Body of pancreas (tissue), 4 donors: Measurements from ENCODE around the gene BCL2.

Experiments
- CTCF ChIP-seq, 7 experiments: fragments of 450-650 bp in 4 of 7; fragments of 200-600 bp in 3 of 7; sonication (generic) in 3 of 7; IDR thresholded peaks; one replicate each; pipeline ENCODE4 v1.5.1; 2016 to 2019; ENCODE audit warnings: antibody characterized with exemption in 7 of 7
- POLR2A ChIP-seq, 3 donors: fragments of 450-650 bp; IDR thresholded peaks; one replicate each; pipeline ENCODE4 v1.6.1; 2016; ENCODE audit warnings: antibody characterized with exemption in 3 of 3, mild to moderate bottlenecking in 2 of 3

DNA sequence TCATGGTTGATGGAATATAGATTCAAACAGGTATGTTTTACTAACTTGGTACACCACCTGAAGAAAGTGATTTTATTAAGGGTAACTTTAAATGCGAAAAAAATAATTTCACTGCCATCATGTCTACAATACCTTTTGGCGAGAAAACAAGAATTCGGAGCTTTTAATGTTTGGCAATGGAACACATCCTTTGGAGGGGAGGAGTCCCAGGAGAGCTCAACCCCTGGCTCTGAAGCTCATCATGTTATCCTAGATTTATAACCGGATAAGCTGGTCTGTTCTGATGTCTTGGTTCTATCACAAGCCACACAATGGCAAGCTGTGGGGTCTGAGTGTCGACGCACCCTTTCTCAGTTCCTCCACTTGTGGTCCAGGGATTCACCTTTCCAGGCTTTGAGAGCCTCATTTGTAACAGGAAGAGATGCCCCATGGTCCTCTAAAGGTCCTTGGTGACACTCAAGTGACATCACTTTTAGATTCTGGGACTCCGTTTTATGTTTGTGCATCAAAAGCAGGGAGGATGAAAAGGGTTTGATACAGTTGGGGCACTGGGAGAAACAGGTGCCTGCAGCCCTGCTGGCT lies 172.7 kb downstream of the BCL2 start:
- no peak for TF ChIP-seq CTCF (IDR thresholded peaks at IDR 0.05)
- TF ChIP-seq POLR2A (IDR thresholded peaks at IDR 0.05), result no peak
